Measurements from ENCODE around the gene CDC42SE2. TPM values are rescaled to one million over a fixed set of nuclear protein-coding genes. Genes with fewer than 3 reads are reported as not detected.
A peak's percentile ranks its signal among the peaks of the same experiment; 100 is the strongest.

CDC42SE2 gene
- total RNA-seq, 2 experiments from 2014 or later, result 112 to 116 TPM

DNA sequence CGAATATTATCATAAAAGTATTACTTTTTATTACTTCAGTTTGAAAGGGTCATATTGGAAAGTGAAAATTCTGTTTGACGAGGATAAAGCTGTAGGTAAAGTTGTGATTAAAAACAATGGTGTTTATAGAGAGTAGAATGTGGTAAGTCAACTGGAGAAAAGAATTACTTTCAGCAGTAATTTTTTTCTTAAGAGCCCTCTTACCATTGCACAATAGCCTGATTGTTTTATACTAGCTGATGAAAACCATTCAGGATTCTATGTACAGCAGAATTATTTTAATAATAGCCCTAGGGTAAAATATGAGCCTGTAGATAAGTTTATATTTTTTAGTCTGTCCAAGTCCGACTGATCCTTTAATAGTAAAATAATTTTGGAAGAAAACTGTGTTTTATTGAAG, 16.6 kb downstream of the CDC42SE2 start:
- peaks cover 6% of the 10 kb centered on the region for H3K9me3 Mint-ChIP-seq
- H3K4me3 Mint-ChIP-seq, result peak overlapping the region; percentile 78
- peaks cover 84% of the 10 kb centered on the region for H3K4me1 Mint-ChIP-seq
- H3K27me3 Mint-ChIP-seq, result peaks cover 12% of the 10 kb centered on the region
- H3K36me3 Mint-ChIP-seq, result peaks cover 64% of the 10 kb centered on the region
- DNase-seq, result no peak
- H3K27ac Mint-ChIP-seq, result peak overlapping the region; percentile 97

DNA sequence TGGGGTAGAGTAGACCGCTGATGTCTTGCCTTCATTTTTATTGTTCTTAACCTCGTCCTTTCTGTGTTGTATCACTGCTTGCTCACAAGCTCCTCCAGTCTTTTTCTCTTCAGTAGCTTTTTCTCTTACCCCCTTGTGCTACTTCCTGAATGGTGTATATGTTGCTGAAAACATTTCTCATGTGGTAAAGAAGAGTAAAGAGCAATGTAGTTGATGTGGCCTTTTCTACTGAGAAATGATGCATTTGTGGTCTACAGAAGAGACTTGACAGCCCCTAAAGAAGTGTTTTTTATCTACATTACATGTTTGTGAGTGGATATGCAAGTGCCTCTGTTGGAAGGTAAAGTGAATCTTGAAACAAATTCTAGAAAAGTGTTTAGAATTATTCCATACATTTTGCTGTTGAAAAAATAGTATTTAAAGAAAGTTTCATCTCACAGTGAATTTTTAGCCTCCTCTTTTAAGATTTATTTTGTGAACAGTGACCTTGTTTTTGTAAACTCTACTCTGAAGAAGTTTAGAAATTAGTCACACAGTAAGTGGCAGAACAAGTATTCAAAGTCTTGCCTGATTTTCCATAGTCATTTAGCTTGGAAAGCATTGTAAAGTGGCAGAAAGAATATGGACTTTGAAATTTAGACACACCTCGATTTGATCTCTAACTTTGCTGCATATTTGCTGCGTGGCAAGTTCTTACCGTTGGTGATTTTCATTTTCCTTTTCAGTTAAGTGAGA, 17.4 kb downstream of the CDC42SE2 start:
- Mint-ChIP-seq H3K36me3 (peaks cover 59% of the 10 kb centered on the region), H3K27me3 (peaks cover 12% of the 10 kb centered on the region), H3K4me1 (peaks cover 81% of the 10 kb centered on the region), H3K27ac (peak overlapping the region; percentile 97), H3K4me3 (peak overlapping the region; percentile 78), H3K9me3 (peaks cover 6% of the 10 kb centered on the region)
- no peak for DNase-seq

DNA sequence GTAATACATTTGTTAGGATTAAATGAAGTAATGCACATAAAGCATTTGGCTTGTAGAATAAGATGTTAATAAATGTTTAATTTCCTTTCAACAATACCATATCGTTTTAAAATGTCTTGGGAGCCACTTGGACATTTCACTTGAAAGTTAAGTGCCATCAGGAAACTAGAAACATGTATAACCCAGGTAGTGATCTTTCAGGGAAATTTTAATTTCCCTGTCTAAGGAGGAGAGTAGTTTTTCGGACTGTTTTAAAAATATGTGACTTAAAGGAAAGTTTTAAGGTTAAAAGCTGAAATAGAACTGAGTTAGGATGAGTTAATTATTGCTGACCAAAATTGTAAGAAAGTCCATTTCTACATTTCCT, 18.0 kb downstream of the CDC42SE2 start:
- Mint-ChIP-seq H3K9me3 (peaks cover 6% of the 10 kb centered on the region), H3K4me1 (peaks cover 82% of the 10 kb centered on the region), H3K36me3 (peaks cover 60% of the 10 kb centered on the region), H3K27ac (peak overlapping the region; percentile 97), H3K4me3 (peak overlapping the region; percentile 78), H3K27me3 (peaks cover 12% of the 10 kb centered on the region)
- no peak for DNase-seq

DNA sequence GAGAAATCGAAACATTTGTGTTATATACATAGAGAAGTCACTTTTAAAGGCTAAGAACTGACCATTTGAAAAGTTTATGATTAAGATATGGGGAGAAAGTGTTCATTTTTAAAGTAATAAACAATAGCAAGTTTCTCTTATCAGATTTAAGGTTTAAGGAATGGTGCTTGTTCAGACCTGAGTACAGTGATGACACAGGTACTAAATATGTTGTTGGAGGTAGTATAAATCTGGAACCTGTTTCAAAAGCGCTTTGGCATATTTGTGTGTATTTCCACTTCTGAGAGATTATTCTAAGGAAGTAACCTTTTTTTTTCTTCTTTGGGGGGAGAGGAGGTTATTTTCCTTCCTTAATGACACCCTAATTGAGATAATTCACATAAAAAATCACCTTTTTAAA, 18.4 kb downstream of the CDC42SE2 start:
- DNase-seq, result no peak
- Mint-ChIP-seq H3K27ac (peak overlapping the region; percentile 97), H3K4me1 (peaks cover 80% of the 10 kb centered on the region), H3K4me3 (peak overlapping the region; percentile 78), H3K36me3 (peaks cover 60% of the 10 kb centered on the region), H3K9me3 (peaks cover 6% of the 10 kb centered on the region), H3K27me3 (peaks cover 12% of the 10 kb centered on the region)

DNA sequence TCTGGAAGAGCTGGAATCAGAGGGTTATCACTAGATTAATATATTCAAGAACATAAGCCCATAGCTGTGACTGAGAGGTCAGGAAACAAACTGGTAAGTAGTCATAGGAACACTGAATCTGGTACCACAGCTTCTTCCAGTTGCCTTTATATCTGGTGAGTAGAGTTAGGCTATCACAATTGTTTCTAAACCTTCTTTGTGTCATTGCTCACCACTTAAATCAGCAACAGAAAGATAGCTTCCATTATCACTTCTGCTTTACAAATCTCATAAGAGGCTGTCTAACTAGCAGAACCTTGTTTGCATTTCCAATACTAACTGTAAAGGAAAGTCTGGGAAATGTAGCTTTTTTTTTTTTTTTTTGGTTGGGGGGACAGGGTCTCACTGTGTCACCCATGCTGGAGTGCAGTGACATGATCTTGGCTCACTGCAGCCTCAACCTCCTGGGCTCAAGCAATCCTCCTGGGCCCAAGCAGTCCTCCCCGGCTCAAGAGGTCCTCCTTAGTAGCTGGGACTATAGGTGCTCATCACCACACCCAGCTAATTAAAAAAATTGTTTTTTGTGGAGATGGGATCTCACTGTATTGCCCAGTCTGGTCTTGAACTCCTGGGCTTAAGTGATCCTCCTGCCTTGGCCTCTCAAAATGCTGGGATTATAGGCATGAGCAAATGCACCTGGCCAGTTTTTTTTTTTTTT, 22.0 kb downstream of the CDC42SE2 start:
- Mint-ChIP-seq H3K27ac (peak overlapping the region; percentile 91), H3K27me3 (no peaks in the 10 kb centered on the region), H3K4me3 (peak overlapping the region; percentile 48), H3K9me3 (no peaks in the 10 kb centered on the region), H3K4me1 (peaks cover 78% of the 10 kb centered on the region), H3K36me3 (peaks cover 49% of the 10 kb centered on the region)
- no peak for DNase-seq

DNA sequence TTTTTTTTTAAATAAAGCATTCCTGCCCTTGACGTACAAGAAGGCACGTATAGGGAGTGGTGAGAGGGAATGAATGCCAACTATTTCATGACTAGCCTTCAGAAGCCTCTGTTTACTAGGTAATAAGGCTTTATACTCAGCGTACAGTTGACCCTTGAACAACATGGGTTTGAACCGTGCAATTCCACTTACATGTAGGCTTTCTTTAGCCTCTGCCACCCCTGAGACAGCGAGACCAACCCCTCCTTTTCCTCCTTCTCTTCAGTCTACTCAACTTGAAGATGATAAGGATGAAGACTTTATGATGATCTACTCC, 22.5 kb downstream of the CDC42SE2 start:
- peaks cover 75% of the 10 kb centered on the region for H3K4me1 Mint-ChIP-seq
- peak overlapping the region; percentile 91 for H3K27ac Mint-ChIP-seq
- no peaks in the 10 kb centered on the region for H3K9me3 Mint-ChIP-seq
- no peak for DNase-seq
- peaks cover 46% of the 10 kb centered on the region for H3K36me3 Mint-ChIP-seq
- H3K27me3 Mint-ChIP-seq, result no peaks in the 10 kb centered on the region
- no peak overlapping the region for H3K4me3 Mint-ChIP-seq

DNA sequence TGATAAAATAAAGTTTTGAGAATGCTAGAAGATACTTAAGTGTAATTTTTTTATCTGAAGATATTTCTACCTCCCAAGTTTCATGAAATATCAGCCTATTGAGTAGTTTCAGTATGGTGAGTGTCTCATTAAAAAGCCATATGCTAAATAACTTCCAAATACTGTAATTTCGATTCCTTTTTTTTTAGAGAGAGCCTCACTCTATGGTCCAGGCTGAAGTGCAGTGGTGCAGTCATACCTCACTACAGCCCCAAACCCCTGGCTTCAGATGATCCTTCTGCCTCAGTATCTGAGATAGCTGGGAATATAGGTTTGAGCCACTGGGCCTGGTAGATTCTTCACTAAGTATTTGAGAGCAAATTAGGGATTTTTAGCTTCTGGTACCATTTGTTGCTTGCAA, 24.5 kb downstream of the CDC42SE2 start:
- no peaks in the 10 kb centered on the region for H3K9me3 Mint-ChIP-seq
- H3K27ac Mint-ChIP-seq, result peak overlapping the region; percentile 99
- H3K4me3 Mint-ChIP-seq, result peak overlapping the region; percentile 55
- no peak for DNase-seq
- no peaks in the 10 kb centered on the region for H3K27me3 Mint-ChIP-seq
- peaks cover 40% of the 10 kb centered on the region for H3K36me3 Mint-ChIP-seq
- H3K4me1 Mint-ChIP-seq, result peaks cover 68% of the 10 kb centered on the region

DNA sequence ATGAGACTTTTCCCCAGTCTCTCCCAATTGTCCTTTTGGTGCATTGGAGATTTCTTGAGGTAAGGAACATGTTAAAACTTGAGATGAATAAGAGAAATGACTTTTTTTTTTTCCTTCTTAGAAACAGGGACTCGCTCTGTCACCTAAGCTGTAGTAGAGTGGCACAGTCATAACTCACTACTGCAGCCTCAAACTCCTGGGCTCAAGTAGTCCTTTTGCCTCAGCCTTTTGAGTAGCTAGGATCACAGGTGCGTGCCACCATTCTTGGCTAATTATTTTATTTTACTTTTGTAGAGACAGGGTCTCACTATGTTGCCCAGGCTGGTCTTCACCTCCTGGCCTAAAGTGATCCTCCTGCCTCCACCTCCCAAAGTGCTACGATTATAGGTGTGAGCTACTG, 25.9 kb downstream of the CDC42SE2 start:
- Mint-ChIP-seq H3K9me3 (peaks cover 3% of the 10 kb centered on the region), H3K27ac (peak overlapping the region; percentile 99), H3K36me3 (peaks cover 46% of the 10 kb centered on the region), H3K4me3 (peak overlapping the region; percentile 80), H3K4me1 (peaks cover 68% of the 10 kb centered on the region), H3K27me3 (no peaks in the 10 kb centered on the region)
- DNase-seq, result peak; percentile 37

DNA sequence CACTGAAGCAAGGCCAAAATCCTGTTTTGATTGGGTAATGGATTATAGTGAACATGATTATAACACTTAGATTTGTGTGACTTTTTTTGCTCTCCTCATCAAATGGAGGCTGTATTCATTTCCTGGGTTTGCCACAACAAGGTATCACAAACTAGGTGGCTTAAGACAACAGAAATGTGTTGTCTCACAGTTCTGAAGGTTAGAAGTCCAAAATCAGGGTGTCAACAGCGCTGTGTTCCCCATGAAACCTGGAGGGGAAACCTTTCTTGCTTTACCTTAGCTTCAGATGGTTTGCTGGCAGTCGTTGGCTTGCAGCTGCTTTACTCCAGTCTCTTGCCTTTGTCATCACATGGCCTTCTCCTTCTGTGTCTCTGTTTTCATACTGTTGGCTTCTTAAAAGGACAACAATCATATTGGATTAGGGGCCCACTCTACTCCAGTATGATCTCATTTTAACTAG, 32.4 kb downstream of the CDC42SE2 start:
- peak overlapping the region; percentile 26 for H3K4me3 Mint-ChIP-seq

DNA sequence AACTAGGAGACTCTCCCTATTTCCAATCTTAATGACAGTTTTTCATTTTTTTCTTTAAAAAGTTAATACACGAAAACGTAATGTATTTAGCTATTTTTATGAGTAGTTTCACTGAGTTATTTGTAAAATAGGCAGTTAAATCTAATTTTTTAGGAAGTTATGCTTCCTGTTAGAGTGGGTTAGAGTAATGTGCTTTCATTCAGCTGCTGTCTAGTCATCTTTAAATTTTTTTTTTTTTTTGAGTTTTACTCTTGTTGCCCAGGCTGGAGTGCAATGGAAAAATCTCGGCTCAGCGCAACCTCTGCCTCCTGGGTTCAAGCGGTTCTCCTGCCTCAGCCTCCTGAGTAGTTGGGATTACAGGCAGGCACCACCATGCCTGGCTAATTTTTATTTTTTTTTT, 34.0 kb downstream of the CDC42SE2 start:
- Mint-ChIP-seq H3K4me3 (no peak overlapping the region), H3K9me3 (peaks cover 7% of the 10 kb centered on the region), H3K27me3 (no peaks in the 10 kb centered on the region), H3K36me3 (peaks cover 73% of the 10 kb centered on the region), H3K27ac (peak overlapping the region; percentile 80), H3K4me1 (peaks cover 71% of the 10 kb centered on the region)
- no peak for DNase-seq

More for the DNA sequence above, 32.4 kb downstream of the CDC42SE2 start:
- Mint-ChIP-seq H3K4me1 (peaks cover 71% of the 10 kb centered on the region), H3K27me3 (no peaks in the 10 kb centered on the region), H3K27ac (peak overlapping the region; percentile 82), H3K36me3 (peaks cover 72% of the 10 kb centered on the region), H3K9me3 (peaks cover 7% of the 10 kb centered on the region)
- no peak for DNase-seq

DNA sequence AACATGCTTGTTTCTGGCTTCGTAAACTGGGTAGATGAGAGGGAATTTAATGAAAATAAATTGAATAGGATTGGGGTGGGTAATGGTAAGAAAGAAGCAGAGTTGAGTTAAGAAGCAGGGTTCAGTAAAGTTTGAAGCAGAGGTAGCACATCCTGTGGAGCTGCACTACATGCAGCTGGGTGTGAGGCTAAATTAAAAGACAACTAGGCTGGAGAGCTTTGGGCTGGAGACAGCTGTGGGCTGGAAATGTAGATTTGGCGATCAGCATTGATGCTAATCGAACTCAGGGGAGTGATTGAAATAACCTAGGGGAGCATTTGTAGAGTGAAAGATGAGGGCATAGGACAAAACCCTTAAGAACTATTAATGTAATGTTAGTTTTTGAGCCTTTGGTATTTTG, 35.6 kb downstream of the CDC42SE2 start:
- H3K27me3 Mint-ChIP-seq, result no peaks in the 10 kb centered on the region
- peaks cover 66% of the 10 kb centered on the region for H3K36me3 Mint-ChIP-seq
- H3K9me3 Mint-ChIP-seq, result peaks cover 7% of the 10 kb centered on the region
- DNase-seq, result no peak
- peak overlapping the region; percentile 80 for H3K27ac Mint-ChIP-seq
- H3K4me1 Mint-ChIP-seq, result peaks cover 69% of the 10 kb centered on the region
- peak overlapping the region; percentile 29 for H3K4me3 Mint-ChIP-seq

DNA sequence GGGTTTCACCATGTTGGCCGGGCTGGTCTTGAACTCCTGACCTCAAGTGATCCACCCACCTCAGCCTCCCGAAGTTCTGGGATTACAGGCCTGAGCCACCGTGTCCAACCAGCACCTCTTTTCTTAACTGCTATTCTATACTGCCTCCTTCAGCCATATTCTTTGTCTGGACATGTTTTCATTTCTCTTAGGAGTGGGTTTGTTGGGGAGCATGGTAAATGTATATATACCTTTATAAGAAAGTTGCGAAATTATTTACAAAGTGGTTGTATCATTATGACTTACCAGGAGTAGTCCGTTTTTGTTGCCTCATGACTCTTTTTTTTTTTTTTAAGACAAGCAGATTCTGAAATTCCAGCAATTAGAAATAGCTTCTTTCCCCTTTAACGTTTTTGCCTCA, 38.7 kb downstream of the CDC42SE2 start:
- Mint-ChIP-seq H3K4me3 (no peak overlapping the region), H3K36me3 (peaks cover 62% of the 10 kb centered on the region), H3K27ac (peak overlapping the region; percentile 42), H3K27me3 (no peaks in the 10 kb centered on the region), H3K4me1 (peaks cover 63% of the 10 kb centered on the region), H3K9me3 (peaks cover 5% of the 10 kb centered on the region)
- no peak for DNase-seq

DNA sequence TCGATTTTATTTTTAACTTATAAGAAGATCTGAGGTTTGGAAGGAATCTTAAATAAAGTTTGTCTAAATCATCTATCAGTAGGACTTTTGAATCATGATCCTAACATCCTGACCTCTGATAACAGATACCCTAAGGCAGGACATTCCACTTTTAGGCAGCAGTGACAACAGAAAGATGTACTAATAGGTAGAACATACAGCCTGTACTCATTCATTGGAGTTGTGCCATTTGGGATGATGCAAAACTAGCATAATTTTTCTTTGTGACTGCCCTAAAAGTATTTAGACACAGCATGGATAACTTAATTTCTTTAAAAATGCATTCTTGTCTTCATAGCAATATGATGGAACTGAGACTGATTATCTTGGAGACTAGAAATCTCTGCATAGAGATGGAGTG, 39.7 kb downstream of the CDC42SE2 start:
- Mint-ChIP-seq H3K4me3 (no peak overlapping the region), H3K27ac (peak overlapping the region; percentile 60), H3K36me3 (peaks cover 59% of the 10 kb centered on the region), H3K4me1 (peaks cover 60% of the 10 kb centered on the region), H3K9me3 (peaks cover 9% of the 10 kb centered on the region), H3K27me3 (no peaks in the 10 kb centered on the region)
- DNase-seq, result no peak

DNA sequence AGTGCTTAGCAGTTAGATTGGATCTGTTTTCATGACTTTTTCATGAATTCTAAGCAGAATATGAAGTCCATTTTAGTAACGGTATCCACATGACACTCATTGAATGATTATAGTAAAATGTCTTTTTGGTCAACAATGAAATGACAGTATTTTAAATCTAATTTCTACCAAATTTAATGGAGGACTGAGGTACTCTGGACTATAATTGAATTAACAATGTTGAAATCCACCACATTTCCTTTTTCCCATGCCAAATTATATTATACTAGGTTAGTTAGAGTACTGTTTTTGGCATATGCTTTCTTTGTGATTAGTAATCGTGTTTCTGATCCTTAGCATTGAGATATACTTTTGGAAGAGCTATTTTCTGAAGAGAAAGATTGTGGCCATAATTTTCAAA, 40.6 kb downstream of the CDC42SE2 start:
- Mint-ChIP-seq H3K4me3 (no peak overlapping the region), H3K27me3 (no peaks in the 10 kb centered on the region), H3K4me1 (peaks cover 51% of the 10 kb centered on the region), H3K9me3 (peaks cover 9% of the 10 kb centered on the region), H3K27ac (peak overlapping the region; percentile 77), H3K36me3 (peaks cover 50% of the 10 kb centered on the region)
- no peak for DNase-seq

DNA sequence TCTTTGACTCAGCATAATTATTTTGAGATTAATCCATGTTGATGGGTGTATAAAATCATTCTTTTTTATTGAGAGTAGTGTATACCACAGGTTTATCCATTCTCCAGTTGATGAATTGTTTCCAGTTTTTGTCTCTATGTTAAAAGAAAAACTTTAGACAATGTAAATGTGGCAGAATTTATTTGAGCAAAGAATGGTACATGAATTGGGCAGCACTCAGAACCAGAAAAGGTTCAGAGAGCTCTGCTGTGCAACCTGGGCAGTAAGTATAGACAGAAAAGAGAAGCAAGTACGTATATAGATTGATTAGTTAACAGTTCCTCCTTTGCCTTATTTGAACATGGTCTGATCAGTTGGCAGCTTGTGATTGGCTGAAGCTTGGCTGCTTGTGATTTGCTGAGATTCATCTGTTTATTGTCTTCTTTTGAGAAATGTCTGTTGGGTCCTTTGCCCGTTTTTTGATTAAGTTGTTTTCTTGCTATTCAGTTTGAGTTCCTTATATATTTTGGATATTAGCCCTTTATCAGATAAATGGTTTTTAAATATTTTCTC, 41.4 kb downstream of the CDC42SE2 start:
- Mint-ChIP-seq H3K4me1 (peaks cover 45% of the 10 kb centered on the region), H3K27ac (peak overlapping the region; percentile 80), H3K36me3 (peaks cover 45% of the 10 kb centered on the region), H3K27me3 (no peaks in the 10 kb centered on the region), H3K9me3 (peaks cover 7% of the 10 kb centered on the region), H3K4me3 (peak overlapping the region; percentile 33)
- DNase-seq, result no peak

All from activated naive CD8-positive, alpha-beta T cell treated with anti-CD3 and anti-CD28 coated beads for 36 hours (primary cell).